ENCODE data around the gene NAALAD2. TPM values are rescaled to one million over a fixed set of nuclear protein-coding genes. Genes with fewer than 3 reads are reported as not detected.
"Not testable (repeated sequence)": the region's sequence is repeated elsewhere in the genome, so short reads cannot be mapped to it uniquely, and the experiment has no call there.

NAALAD2 gene
- total RNA-seq, result 1 to 10 TPM in 1 of 2 donors, under 1 TPM in 1; 0.68 to 2.5 TPM
- long read RNA-seq, partial matches to known transcripts, result 1 of 2 reads
- long read RNA-seq, other reads (novel, unspliced or antisense), result 1 of 2 reads

DNA sequence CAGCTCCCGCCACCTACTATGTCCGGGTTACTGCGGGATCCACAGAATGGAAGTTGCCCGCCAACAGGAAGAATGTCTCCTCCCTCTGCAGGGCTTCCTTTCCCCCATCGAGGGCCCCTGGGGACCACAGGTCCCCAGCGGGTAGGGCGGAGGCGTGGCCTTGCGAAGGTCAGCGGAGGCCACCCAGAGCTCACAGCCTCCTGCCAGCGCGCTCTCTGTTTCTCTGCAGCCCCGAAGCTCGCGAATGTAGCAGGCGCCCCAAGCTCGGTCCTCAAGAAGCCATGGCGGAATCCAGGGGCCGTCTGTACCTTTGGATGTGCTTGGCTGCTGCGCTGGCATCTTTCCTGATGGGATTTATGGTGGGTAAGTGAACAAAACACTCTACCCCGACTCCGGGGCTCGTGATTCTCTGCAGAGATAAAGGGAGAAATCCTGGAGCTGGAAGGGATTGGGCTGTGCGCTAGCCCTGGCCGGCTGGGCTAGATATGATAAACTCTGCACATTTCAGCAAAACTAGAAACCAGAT lies at the start of gene NAALAD2:
TSS of gene NAALAD2 (plus strand) at position 186 of the 526 bp plus-strand sequence. CDS start at position 282, 96 bp downstream.
- DNase-seq, result peak; percentile 57
- intact Hi-C loops (cut with DNase I), result no loop called here

GRCh38 chr11:90085650-90086049 lies 48.8 kb upstream of the NAALAD2 start, which contains the start of gene UBTFL1:
Gene UBTFL1 (plus strand): TSS chr11:90085950. CDS start chr11:90085950, 0 bp downstream.
- intact Hi-C loops (cut with DNase I); ATAC-seq; DNase-seq: not testable (repeated sequence)

More for the DNA sequence above, at the start of gene NAALAD2:
- peak; percentile 93 to 94 for ATAC-seq

DNA sequence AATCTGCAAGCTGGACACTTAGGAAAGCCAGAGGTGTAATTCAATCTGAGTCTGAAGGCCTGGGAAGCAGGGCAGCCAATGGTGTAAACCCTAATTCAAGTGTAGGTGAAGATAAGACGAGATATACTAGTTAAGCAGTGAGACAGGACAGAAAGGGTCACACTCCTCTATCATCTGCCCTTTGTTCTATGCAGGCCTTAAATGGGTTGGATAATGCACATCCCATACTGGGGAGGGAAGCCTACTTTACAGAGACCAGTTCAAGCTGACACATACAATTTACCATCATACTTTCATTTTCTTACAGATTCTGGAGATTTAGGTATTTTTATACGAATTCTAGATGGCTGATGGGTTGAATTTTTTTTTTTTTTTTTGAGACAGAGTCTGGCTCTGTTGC lies 45.7 kb upstream of the NAALAD2 start:
- intact Hi-C loops (cut with DNase I); ATAC-seq; DNase-seq: not testable (repeated sequence)

DNA sequence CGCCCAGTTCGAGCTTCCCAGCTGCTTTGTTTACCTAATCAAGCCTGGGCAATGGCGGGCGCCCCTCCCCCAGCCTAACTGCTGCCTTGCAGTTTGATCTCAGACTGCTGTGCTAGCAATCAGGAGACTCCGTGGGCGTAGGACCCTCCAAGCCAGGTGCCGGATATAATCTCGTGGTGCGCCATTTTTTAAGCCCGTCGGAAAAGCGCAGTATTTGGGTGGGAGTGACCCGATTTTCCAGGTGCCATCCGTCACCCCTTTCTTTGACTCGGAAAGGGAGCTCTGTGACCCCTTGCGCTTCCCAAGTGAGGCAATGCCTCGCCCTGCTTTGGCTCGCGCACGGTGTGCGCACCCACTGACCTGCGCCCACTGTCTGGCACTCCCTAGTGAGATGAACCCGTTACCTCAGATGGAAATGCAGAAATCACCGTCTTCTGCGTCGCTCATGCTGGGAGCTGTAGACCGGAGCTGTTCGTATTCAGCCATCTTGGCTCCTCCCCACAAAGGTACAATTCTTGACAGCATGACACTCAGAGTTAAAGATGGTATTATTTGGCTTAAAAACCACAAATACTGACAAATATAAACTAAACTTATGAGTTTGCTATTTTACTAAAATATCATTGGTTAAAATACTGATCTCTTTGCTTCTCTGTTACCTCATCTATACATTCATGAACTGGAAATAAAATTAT lies 39.1 kb upstream of the NAALAD2 start:
- intact Hi-C loops (cut with DNase I); DNase-seq; ATAC-seq: not testable (repeated sequence)

DNA sequence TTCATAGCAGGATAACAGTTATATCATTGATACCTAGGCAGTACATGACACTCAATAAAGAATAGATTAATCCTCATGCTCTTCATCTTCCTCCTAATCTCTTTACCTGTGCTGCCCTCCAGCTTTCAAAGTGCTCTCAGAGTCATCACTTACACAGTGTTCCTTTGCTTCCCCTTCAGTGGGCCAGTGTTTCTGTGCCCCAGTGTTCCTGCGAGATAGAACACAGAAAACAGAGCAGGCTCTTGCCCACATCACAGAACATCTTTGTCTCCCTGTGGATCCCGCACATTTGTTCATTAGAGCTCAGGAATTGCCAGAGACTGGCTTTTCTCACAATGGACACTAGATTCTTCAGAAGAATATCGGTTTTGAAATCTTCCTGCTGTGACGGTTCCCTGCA lies 36.2 kb upstream of the NAALAD2 start:
- DNase-seq; intact Hi-C loops (cut with DNase I); ATAC-seq: not testable (repeated sequence)

DNA sequence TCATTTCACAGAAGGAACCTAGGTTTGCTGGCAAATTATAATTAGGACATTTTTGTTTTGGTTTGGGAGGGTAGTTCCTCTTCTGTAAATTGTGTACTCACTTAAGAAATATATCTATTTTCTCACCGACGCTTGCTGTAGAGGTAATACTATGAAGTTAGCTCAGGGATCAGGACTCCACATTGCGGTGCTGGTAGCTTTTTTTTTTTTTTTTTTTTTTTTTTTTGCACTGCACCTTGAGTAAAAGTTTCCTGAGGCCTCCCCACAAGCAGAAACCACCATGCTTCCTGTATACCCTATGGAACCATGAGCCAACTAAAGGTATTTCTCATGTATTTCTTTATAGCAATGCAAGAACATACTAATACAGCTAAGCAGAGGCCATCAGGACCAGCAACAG lies 34.0 kb upstream of the NAALAD2 start:
- ATAC-seq, result no peak
- no peak for DNase-seq
- intact Hi-C loops (cut with DNase I), result no loop called here

GRCh38 chr11:90113541-90113940 lies 20.9 kb upstream of the NAALAD2 start:
- no peak for DNase-seq
- intact Hi-C loops (cut with DNase I), result no loop called here
- no peak for ATAC-seq

- DNase-seq, result no peak
- intact Hi-C loops (cut with DNase I), result no loop called here
- no peak for ATAC-seq
These were observed 14.3 kb upstream of the NAALAD2 start for GRCh38 chr11:90120191-90120590.

- intact Hi-C loops (cut with DNase I), result no loop called here
- ATAC-seq, result no peak
These were observed 10.1 kb upstream of the NAALAD2 start for GRCh38 chr11:90124371-90124770.

GRCh38 chr11:90124946-90125345 lies 9.5 kb upstream of the NAALAD2 start:
- no peak for ATAC-seq
- intact Hi-C loops (cut with DNase I), result no loop called here

More at GRCh38 chr11:90124371-90124770, 10.1 kb upstream of the NAALAD2 start:
- DNase-seq, result no peak

DNA sequence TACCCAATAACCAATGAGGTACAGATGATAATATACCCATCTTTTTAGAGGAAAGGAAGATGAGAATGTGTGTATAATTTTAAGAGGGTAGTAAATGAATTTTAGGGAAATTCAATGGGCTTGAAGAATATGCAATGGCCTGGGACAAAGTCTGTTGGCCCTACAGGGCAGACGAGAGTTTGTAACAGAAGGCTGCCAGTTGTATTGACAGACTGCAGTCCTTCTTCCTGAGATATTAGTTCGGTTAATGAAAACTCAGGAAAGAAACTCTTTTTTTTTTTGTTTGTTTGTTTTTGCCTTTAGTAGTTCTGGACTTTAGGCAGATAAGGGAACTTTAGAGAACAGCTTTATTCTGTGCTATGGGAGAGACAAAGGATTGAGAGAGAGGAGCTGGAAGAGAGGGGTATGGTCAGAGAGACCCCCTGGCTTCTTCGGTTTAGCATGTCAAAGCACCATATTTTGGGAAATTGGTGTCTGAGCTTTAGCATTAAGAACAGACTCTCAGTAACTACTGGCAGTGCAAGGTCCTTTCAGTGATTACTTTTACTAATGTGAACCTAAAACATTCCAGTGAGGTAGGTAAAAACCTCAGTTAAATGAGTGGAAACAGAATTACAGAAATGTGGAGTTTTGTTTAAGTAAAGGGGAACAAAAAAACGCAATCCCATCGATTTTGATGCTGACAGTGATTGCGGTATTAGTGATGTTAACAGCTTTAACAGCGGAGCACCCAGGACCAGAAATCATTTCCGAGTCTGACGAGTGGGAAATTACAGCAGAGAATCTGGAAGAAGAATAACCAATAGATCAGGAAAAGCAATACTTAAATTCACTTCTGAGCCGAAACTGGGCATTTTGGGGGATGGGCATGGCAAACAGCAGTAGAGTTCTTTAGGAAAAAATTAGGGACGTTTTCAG lies 644 bp upstream of the NAALAD2 start:
- intact Hi-C loops (cut with DNase I), result no loop called here
- DNase-seq, result no peak
- ATAC-seq, result no peak

More at GRCh38 chr11:90124946-90125345, 9.5 kb upstream of the NAALAD2 start:
- no peak for DNase-seq

DNA sequence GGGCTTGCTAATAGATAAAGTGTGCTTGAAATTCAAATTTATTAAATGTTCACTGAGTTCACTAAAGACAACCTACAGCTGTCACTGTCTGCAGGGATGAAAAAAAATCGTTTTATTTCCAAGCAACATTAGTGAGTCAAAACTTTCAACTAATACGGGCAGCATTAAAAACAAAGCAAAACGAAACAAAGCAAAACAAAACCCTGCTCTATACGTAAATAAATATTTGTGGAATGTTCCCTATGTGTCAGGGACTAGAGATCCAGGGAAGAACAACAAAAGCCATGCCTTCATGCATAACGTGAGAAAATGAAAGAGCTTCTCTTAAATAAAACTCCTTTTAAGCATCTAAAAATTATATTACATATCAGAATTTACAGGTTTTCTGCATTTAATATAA lies 553 bp downstream of the NAALAD2 start:
- ATAC-seq (no peak), DNase-seq (no peak)
- intact Hi-C loops (cut with DNase I), result no loop called here

- DNase-seq (no peak), ATAC-seq (no peak)
- intact Hi-C loops (cut with DNase I), result no loop called here
These were observed 14.4 kb downstream of the NAALAD2 start for GRCh38 chr11:90148900-90149299.

- intact Hi-C loops (cut with DNase I); DNase-seq; ATAC-seq: not testable (repeated sequence)
These were observed 32.6 kb downstream of the NAALAD2 start for GRCh38 chr11:90166982-90167573.

DNA sequence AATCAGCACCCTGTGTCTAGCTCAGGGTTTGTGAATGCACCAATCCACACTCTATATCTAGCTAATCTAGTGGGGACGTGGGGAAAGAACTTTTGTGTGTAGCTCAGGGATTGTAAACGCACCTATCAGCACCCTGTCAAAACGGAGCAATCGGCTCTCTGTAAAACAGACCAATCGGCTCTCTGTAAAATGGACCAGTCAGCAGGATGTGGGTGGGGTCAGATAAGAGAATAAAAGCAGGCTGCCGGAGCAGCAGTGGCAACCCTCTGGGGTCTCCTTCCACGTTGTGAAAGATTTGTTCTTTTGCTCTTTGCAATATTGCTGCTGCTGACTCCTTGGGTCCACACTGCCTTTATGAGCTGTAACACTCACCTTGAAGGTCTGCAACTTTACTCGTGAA lies 33.2 kb downstream of the NAALAD2 start:
- intact Hi-C loops (cut with DNase I); DNase-seq; ATAC-seq: not testable (repeated sequence)

DNA sequence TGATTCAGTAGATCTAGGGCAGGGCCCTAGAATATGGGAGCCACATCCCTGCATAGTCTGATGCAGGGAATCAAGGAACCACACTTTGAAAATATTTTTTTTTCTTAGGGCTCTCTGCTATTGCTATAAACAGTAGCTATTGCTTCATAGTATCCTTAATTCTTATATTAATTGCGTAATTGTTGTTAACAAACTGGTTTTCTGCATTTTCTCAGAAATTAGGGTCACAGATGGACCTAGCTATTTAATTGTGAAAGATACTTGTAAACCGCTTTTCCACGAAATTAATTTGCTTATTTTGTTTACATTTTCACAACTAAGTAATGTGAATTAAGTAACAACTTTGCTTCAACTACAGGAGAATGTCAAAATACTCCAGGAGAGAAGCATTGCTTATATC lies 34.1 kb downstream of the NAALAD2 start:
- no peak for ATAC-seq
- DNase-seq, result no peak
- intact Hi-C loops (cut with DNase I), result no loop called here

DNA sequence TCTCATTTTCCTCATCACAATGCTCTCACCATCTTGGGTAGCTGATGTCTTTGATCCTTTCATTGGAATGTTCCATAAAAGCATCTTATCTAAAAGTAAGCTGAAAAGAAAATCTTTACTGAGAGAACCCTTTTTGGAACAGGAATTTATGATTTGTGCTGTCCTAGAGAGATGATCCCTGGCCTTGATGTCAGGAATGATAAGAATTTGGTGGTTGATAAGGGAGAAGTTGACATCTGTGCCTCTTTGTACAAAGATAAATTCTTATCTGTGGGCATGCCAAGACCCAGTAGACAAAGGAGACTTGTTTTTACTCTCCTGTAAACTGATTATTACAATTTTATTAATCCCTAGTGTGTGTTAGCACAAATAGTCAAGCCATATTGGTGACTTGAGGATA lies 36.9 kb downstream of the NAALAD2 start:
- ATAC-seq (no peak), DNase-seq (no peak)
- intact Hi-C loops (cut with DNase I), result no loop called here

GRCh38 chr11:90176069-90176468 lies 41.6 kb downstream of the NAALAD2 start:
- DNase-seq (no peak), ATAC-seq (no peak)
- intact Hi-C loops (cut with DNase I), result no loop called here

GRCh38 chr11:90178751-90179150 lies 44.3 kb downstream of the NAALAD2 start:
- no peak for DNase-seq
- intact Hi-C loops (cut with DNase I), result no loop called here
- no peak for ATAC-seq
